Measurements from ENCODE around the gene XYLB. TPM values are rescaled to one million over a fixed set of nuclear protein-coding genes. Genes with fewer than 3 reads are reported as not detected.
A peak's percentile ranks its signal among the peaks of the same experiment; 100 is the strongest.

Gene XYLB
- total and polyA plus RNA-seq, 2 experiments from 2014 or later: 0.36 to 0.97 TPM

DNA sequence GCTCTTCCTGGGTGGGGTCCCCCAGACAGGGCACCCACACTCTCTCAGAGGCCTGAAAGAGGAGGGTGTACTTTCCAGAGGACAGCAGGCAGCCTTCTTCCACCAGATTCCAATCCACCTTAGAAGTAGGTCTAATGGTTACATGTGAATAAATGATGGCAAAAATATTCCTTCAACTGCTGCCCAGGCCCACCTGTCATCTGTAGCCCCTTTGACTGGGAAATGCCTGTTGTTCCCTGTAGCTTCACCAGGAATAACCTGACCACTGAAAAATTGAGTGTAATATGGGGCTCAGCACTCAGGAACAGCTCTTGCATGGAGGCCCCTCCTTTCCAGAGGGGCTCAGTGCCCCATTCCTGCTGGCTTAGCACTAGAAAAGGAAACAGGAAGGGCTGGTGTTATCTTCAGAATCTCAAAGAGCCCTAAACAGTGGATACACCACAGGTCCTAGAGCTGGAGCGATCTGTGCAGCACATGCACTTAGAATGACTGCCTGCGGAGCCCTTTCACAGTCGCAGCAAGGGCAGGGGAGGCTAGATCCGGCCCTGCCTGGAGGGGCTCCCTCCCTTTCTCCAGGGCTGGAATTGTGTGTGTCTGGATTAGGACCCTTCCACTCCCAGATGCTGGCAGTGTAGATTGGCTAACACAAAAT lies 32.3 kb upstream of the XYLB start:
- Histone ChIP-seq H3K36me3 (no peaks in the 10 kb centered on the region), H3K4me1 (ENCODE audit: low read depth) (no peaks in the 10 kb centered on the region), H3K27me3 (no peaks in the 10 kb centered on the region), H3K27ac (no peak overlapping the region), H3K9me3 (ENCODE audit: low read depth) (no peaks in the 10 kb centered on the region), H3K4me3 (no peak overlapping the region)
- no peak for TF ChIP-seq CTCF (IDR thresholded peaks at IDR 0.05; ENCODE audit: low read depth, low read length)
- peak in 1 of 2 donors; percentile 15 for DNase-seq (ENCODE audit: low read depth in 1 of 2, low spot score in 1 of 2)

GRCh38 chr3:38314764-38315487 lies 31.7 kb upstream of the XYLB start:
- no peaks in the 10 kb centered on the region for H3K27me3 ChIP-seq
- DNase-seq (ENCODE audit: low read depth in 1 of 2, low spot score in 1 of 2): no peak
- no peak overlapping the region for H3K27ac ChIP-seq
- H3K4me1 ChIP-seq (ENCODE audit: low read depth): no peaks in the 10 kb centered on the region
- no peaks in the 10 kb centered on the region for H3K9me3 ChIP-seq (ENCODE audit: low read depth)
- H3K4me3 ChIP-seq: no peak overlapping the region
- TF ChIP-seq CTCF (IDR thresholded peaks at IDR 0.05; ENCODE audit: low read depth, low read length): no peak
- no peaks in the 10 kb centered on the region for H3K36me3 ChIP-seq

DNA sequence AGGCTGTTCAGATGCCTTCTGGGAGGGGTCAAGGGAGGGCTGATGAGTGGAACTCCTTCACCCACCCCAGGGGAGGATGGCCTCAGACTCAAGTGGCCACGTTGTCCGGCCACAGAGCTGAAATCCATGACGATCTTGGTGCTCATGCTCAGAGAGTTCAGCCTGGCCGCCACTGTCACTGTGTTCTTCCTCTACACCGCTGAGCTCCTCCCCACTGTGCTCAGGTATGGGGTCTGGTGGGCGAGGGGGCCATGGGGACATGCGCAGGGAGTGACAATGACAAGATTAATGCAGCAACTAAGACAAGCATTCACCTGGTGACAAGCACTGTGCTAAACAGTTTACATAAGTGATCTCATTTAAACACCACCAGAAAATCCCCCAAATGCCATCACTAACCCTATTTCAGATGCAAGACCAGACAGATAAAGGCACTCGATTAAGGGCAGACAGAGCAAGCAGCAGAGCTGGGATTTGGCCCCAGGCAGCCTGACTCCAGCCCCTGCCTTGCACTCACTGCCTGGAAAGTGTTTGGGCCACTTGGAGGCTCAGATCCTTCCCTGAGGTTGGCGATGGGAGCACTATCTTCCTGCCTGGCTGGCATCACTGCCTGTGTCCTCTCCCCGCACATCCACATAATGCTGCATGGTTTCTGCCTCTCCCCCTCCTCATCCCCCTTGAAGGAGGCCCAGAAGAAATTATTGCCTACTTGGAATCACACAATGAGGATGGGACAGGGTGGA lies 30.9 kb upstream of the XYLB start:
- H3K27ac ChIP-seq: no peak overlapping the region
- H3K9me3 ChIP-seq (ENCODE audit: low read depth): no peaks in the 10 kb centered on the region
- no peaks in the 10 kb centered on the region for H3K4me1 ChIP-seq (ENCODE audit: low read depth)
- no peaks in the 10 kb centered on the region for H3K36me3 ChIP-seq
- no peak for TF ChIP-seq CTCF (IDR thresholded peaks at IDR 0.05; ENCODE audit: low read depth, low read length)
- DNase-seq (ENCODE audit: low read depth in 1 of 2, low spot score in 1 of 2): no peak
- H3K27me3 ChIP-seq: no peaks in the 10 kb centered on the region
- no peak overlapping the region for H3K4me3 ChIP-seq

- Histone ChIP-seq H3K36me3 (no peaks in the 10 kb centered on the region), H3K27ac (no peak overlapping the region), H3K9me3 (ENCODE audit: low read depth) (no peaks in the 10 kb centered on the region), H3K27me3 (no peaks in the 10 kb centered on the region), H3K4me1 (ENCODE audit: low read depth) (no peaks in the 10 kb centered on the region), H3K4me3 (no peak overlapping the region)
- TF ChIP-seq CTCF (IDR thresholded peaks at IDR 0.05; ENCODE audit: low read depth, low read length): no peak
- DNase-seq (ENCODE audit: low read depth in 1 of 2, low spot score in 1 of 2): no peak
Observed at GRCh38 chr3:38316356-38317191, 30.0 kb upstream of the XYLB start.

- Histone ChIP-seq H3K4me3 (no peak overlapping the region), H3K9me3 (ENCODE audit: low read depth) (no peaks in the 10 kb centered on the region), H3K4me1 (ENCODE audit: low read depth) (no peaks in the 10 kb centered on the region), H3K27ac (no peak overlapping the region), H3K36me3 (no peaks in the 10 kb centered on the region), H3K27me3 (no peaks in the 10 kb centered on the region)
- peak in 1 of 2 donors; percentile 50 for DNase-seq (ENCODE audit: low read depth in 1 of 2, low spot score in 1 of 2)
- TF ChIP-seq CTCF (IDR thresholded peaks at IDR 0.05; ENCODE audit: low read depth, low read length): no peak
Observed at GRCh38 chr3:38317192-38317759, 29.3 kb upstream of the XYLB start.
